ENCODE results near the gene MUC12.
"Not testable (repeated sequence)": the region's sequence is repeated elsewhere in the genome, so short reads cannot be mapped to it uniquely, and the experiment has no call there.

MUC12 gene, protein sequence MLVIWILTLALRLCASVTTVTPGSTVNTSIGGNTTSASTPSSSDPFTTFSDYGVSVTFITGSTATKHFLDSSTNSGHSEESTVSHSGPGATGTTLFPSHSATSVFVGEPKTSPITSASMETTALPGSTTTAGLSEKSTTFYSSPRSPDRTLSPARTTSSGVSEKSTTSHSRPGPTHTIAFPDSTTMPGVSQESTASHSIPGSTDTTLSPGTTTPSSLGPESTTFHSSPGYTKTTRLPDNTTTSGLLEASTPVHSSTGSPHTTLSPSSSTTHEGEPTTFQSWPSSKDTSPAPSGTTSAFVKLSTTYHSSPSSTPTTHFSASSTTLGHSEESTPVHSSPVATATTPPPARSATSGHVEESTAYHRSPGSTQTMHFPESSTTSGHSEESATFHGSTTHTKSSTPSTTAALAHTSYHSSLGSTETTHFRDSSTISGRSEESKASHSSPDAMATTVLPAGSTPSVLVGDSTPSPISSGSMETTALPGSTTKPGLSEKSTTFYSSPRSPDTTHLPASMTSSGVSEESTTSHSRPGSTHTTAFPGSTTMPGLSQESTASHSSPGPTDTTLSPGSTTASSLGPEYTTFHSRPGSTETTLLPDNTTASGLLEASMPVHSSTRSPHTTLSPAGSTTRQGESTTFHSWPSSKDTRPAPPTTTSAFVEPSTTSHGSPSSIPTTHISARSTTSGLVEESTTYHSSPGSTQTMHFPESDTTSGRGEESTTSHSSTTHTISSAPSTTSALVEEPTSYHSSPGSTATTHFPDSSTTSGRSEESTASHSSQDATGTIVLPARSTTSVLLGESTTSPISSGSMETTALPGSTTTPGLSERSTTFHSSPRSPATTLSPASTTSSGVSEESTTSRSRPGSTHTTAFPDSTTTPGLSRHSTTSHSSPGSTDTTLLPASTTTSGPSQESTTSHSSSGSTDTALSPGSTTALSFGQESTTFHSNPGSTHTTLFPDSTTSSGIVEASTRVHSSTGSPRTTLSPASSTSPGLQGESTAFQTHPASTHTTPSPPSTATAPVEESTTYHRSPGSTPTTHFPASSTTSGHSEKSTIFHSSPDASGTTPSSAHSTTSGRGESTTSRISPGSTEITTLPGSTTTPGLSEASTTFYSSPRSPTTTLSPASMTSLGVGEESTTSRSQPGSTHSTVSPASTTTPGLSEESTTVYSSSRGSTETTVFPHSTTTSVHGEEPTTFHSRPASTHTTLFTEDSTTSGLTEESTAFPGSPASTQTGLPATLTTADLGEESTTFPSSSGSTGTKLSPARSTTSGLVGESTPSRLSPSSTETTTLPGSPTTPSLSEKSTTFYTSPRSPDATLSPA (N-terminal part only)

GRCh38 chr7:100969066-100969615 lies at the start of gene MUC12:
Gene MUC12, plus strand, starts transcription at chr7:100969565. Its CDS starts 58 bp downstream, at chr7:100969623.
- no peak within 1 kb of the TSS for H3K27ac Mint-ChIP-seq (ENCODE audit: low read depth)
- H3K9me3 Mint-ChIP-seq: no peaks in the 10 kb centered on the region
- H3K36me3 Mint-ChIP-seq (ENCODE audit: insufficient read depth): no peaks in the 10 kb centered on the region
- H3K4me1 Mint-ChIP-seq: peaks cover 21% of the 10 kb centered on the region
- H3K4me3 Mint-ChIP-seq: no peak within 1 kb of the TSS
- H3K27me3 Mint-ChIP-seq: peaks cover 71% of the 10 kb centered on the region
- DNase-seq (ENCODE audit: low spot score in 2 of 2) (no peak), ATAC-seq (replicated peaks; ENCODE audit: extremely low read depth, poor library complexity, severe bottlenecking) (no peak)

DNA sequence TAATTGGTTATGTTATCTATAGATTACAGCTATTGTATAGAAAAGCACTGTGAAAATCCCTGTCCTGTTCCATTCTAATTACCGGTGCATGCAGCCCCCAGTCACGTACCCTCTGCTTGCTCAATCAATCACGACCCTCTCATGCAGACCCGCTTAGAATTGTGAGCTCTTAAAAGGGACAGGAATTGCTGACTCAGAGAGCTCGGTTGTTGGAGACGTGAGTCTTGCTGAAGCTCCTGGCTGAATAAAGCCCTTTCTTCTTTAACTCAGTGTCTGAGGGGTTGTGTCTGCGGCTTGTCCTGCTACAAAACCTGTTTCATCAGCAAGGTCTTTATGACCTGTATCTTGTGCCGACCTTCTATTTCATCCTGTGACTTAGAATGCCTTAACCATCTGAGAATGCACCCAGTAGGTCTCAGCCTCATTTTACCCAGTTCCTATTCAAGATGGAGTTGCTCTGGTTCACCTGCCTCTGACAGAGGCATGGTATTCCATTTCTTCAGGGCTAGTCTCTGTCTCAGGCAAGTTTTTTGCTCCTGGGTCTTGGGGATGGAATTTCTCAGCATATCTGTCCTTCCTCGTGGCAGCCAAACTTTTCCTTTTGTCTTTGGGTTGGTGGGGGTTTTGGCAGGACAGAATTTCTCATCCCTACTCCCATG lies 49.5 kb upstream of the MUC12 start:
- not testable (repeated sequence) for H3K9me3 Mint-ChIP-seq; H3K4me1 Mint-ChIP-seq; H3K36me3 Mint-ChIP-seq (ENCODE audit: insufficient read depth); ATAC-seq (replicated peaks; ENCODE audit: extremely low read depth, poor library complexity, severe bottlenecking); H3K4me3 Mint-ChIP-seq; DNase-seq (ENCODE audit: low spot score in 2 of 2); H3K27ac Mint-ChIP-seq (ENCODE audit: low read depth)
- H3K27me3 Mint-ChIP-seq: peaks cover 30% of the 10 kb centered on the region

GRCh38 chr7:100921039-100921438 lies 48.3 kb upstream of the MUC12 start:
- H3K9me3 Mint-ChIP-seq: no peaks in the 10 kb centered on the region
- ATAC-seq (replicated peaks; ENCODE audit: extremely low read depth, poor library complexity, severe bottlenecking): no peak
- H3K4me3 Mint-ChIP-seq: no peak overlapping the region
- no peaks in the 10 kb centered on the region for H3K4me1 Mint-ChIP-seq
- H3K36me3 Mint-ChIP-seq (ENCODE audit: insufficient read depth): no peaks in the 10 kb centered on the region
- H3K27me3 Mint-ChIP-seq: peaks cover 28% of the 10 kb centered on the region
- no peak for DNase-seq (ENCODE audit: low spot score in 2 of 2)
- no peak overlapping the region for H3K27ac Mint-ChIP-seq (ENCODE audit: low read depth)

- H3K4me1 Mint-ChIP-seq; H3K9me3 Mint-ChIP-seq; H3K4me3 Mint-ChIP-seq; DNase-seq (ENCODE audit: low spot score in 2 of 2); ATAC-seq (replicated peaks; ENCODE audit: extremely low read depth, poor library complexity, severe bottlenecking); H3K36me3 Mint-ChIP-seq (ENCODE audit: insufficient read depth); H3K27ac Mint-ChIP-seq (ENCODE audit: low read depth): not testable (repeated sequence)
- peaks cover 10% of the 10 kb centered on the region for H3K27me3 Mint-ChIP-seq
Measured at GRCh38 chr7:100923616-100924015, 45.7 kb upstream of the MUC12 start.

DNA sequence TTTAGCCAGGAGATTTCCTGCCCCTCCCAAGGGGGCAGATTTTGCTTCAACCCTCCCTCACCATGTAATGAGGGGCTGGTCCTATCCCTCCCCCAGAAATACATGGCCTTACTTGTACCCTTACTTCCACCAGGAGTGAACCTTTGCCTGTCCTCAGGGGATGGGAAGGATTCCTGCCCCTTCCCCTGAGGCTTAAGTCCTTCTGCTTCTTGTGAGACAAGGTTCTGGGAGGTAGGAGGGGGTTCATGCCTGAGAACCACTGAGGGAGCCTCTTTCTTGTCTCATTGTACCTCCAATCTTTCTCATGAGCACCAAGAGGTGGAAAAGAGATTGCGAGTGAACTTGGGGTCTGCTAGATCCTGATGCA lies 39.6 kb upstream of the MUC12 start:
- Mint-ChIP-seq H3K4me1 (no peaks in the 10 kb centered on the region), H3K4me3 (no peak overlapping the region), H3K27me3 (peaks cover 32% of the 10 kb centered on the region), H3K36me3 (ENCODE audit: insufficient read depth) (no peaks in the 10 kb centered on the region), H3K27ac (ENCODE audit: low read depth) (no peak overlapping the region), H3K9me3 (peaks cover 6% of the 10 kb centered on the region)
- ATAC-seq (replicated peaks; ENCODE audit: extremely low read depth, poor library complexity, severe bottlenecking): no peak
- DNase-seq (ENCODE audit: low spot score in 2 of 2): no peak

DNA sequence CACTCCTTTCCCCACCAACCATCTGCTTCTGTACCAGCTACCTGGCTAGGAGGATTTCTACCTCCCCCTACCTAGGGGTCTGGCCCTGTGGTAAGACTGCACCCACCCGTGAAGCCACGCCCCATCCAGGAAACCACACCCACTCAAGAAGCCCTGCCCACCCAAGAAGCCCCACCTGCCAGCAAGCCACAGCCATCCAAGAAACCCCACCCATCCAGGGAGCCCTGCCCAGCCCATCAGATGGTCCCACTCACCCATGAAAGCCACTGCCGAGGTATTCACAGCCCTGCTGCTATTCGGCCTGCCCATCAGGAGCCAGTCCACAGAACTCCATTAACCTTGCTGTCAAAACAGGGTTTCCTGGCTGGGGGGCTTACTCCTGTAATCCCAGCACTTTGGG lies 35.6 kb upstream of the MUC12 start:
- Mint-ChIP-seq H3K4me1 (no peaks in the 10 kb centered on the region), H3K4me3 (no peak overlapping the region), H3K27ac (ENCODE audit: low read depth) (no peak overlapping the region), H3K27me3 (peaks cover 50% of the 10 kb centered on the region), H3K9me3 (peaks cover 6% of the 10 kb centered on the region), H3K36me3 (ENCODE audit: insufficient read depth) (no peaks in the 10 kb centered on the region)
- ATAC-seq (replicated peaks; ENCODE audit: extremely low read depth, poor library complexity, severe bottlenecking) (no peak), DNase-seq (ENCODE audit: low spot score in 2 of 2) (no peak)

DNA sequence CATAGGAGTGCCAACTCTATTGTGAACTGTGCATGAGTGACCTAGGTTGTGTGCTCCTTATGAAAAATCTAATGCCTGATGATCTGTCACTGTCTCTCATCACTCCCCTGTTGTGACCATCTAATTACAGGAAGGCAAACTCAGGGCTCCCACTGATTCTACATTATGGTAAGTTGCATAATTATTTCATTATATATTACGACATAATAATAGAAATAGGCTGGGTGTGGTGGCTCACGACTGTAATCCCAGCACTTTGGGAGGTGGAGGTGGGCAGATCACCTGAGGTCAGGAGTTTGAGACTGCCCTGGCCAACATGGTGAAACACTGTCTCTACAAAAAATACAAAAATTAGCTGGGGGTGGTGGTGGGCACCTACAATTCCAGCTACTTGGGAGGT lies 34.0 kb upstream of the MUC12 start:
- H3K4me1 Mint-ChIP-seq: not testable (repeated sequence)

DNA sequence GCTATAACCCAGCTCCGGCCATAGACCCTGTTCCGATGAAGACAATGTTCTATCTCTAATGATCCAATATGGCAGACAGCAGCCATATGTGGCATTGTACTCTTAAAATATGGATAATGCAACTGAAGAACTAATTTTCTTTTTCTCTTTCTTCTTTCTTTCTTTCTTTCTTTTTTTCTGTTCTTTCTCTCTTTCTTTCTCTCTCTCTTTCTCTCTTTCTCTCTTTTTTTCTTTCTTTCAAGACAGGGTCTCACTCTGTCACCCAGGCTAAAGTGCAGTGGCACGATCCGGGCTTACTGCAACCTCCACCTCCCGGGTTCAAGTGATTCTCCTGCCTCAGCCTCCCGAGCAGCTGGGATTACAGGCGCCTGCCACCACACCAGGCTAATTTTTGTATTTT lies 33.2 kb upstream of the MUC12 start:
- H3K9me3 Mint-ChIP-seq; ATAC-seq (replicated peaks; ENCODE audit: extremely low read depth, poor library complexity, severe bottlenecking); H3K4me3 Mint-ChIP-seq; H3K4me1 Mint-ChIP-seq; DNase-seq (ENCODE audit: low spot score in 2 of 2); H3K27ac Mint-ChIP-seq (ENCODE audit: low read depth); H3K36me3 Mint-ChIP-seq (ENCODE audit: insufficient read depth): not testable (repeated sequence)
- H3K27me3 Mint-ChIP-seq: peaks cover 42% of the 10 kb centered on the region

More for the DNA sequence above, 34.0 kb upstream of the MUC12 start:
- H3K4me3 Mint-ChIP-seq; H3K27ac Mint-ChIP-seq (ENCODE audit: low read depth); H3K9me3 Mint-ChIP-seq; ATAC-seq (replicated peaks; ENCODE audit: extremely low read depth, poor library complexity, severe bottlenecking); DNase-seq (ENCODE audit: low spot score in 2 of 2); H3K36me3 Mint-ChIP-seq (ENCODE audit: insufficient read depth): not testable (repeated sequence)
- H3K27me3 Mint-ChIP-seq: peaks cover 50% of the 10 kb centered on the region

DNA sequence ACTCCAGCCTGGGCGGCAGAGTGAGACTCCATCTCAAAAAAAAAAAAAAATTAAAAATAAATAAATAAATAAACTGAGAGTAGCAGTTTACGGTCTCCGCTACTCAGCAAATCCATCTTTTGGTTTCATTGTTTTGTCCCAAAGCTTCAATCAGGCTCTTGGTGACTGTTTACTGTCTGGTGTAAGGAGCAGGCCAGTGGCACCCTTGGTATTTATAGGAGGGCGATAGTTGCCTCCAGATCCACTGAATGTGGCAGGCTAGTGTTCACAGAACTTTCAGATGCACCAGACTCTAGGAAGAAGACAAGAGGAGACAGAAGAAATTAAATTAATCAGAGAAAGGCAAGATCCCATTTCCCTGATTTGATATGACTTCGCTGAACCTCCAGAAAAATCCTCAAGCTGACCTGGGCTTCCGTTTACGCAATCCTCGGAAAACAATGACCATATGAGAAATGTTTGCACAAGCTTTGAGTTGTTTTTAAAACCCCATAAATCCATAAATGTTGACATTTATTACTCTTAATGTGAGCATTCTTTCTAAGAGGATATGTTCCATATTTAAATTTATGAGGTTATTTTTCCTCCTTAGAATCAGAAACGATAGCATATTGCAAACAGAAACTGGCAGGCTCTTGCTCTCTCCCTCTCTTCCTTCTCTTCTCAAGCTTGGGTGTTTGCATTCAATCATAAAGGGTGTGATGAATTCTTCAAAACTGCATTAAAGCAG lies 27.2 kb upstream of the MUC12 start:
- ATAC-seq (replicated peaks; ENCODE audit: extremely low read depth, poor library complexity, severe bottlenecking): no peak

GRCh38 chr7:100943693-100944092 lies 25.7 kb upstream of the MUC12 start:
- Mint-ChIP-seq H3K4me1 (no peaks in the 10 kb centered on the region), H3K27ac (ENCODE audit: low read depth) (no peak overlapping the region), H3K4me3 (no peak overlapping the region), H3K36me3 (ENCODE audit: insufficient read depth) (no peaks in the 10 kb centered on the region), H3K27me3 (peaks cover 45% of the 10 kb centered on the region), H3K9me3 (no peaks in the 10 kb centered on the region)
- no peak for ATAC-seq (replicated peaks; ENCODE audit: extremely low read depth, poor library complexity, severe bottlenecking)
- no peak for DNase-seq (ENCODE audit: low spot score in 2 of 2)

More for the DNA sequence above, 27.2 kb upstream of the MUC12 start:
- no peak for DNase-seq (ENCODE audit: low spot score in 2 of 2)
- peaks cover 54% of the 10 kb centered on the region for H3K27me3 Mint-ChIP-seq
- no peak overlapping the region for H3K4me3 Mint-ChIP-seq
- H3K27ac Mint-ChIP-seq (ENCODE audit: low read depth): no peak overlapping the region
- H3K36me3 Mint-ChIP-seq (ENCODE audit: insufficient read depth): no peaks in the 10 kb centered on the region
- H3K9me3 Mint-ChIP-seq: no peaks in the 10 kb centered on the region
- H3K4me1 Mint-ChIP-seq: no peaks in the 10 kb centered on the region

- DNase-seq (ENCODE audit: low spot score in 2 of 2) (no peak), ATAC-seq (replicated peaks; ENCODE audit: extremely low read depth, poor library complexity, severe bottlenecking) (no peak)
- Mint-ChIP-seq H3K9me3 (no peaks in the 10 kb centered on the region), H3K27me3 (peaks cover 45% of the 10 kb centered on the region), H3K36me3 (ENCODE audit: insufficient read depth) (no peaks in the 10 kb centered on the region), H3K27ac (ENCODE audit: low read depth) (no peak overlapping the region), H3K4me3 (no peak overlapping the region), H3K4me1 (no peaks in the 10 kb centered on the region)
Measured at GRCh38 chr7:100944138-100944537, 25.2 kb upstream of the MUC12 start.

All from central memory CD8-positive, alpha-beta T cell (primary cell).